HL-60 (cell line): Measurements from ENCODE around the gene VMA21.

ENCODE experiments used
- CTCF ChIP-seq: IDR thresholded peaks from one replicate; pipeline ENCODE4 v1.5.1; 2011; ENCODE audit warnings: low read length, control low read depth, inconsistent platforms; ENCODE audit not compliant: insufficient read depth
- GABPA ChIP-seq: IDR thresholded peaks from 2 replicates; pipeline ENCODE4 v1.6.1; 2012; ENCODE audit warnings: low read depth
- POLR2AphosphoS5 ChIP-seq: IDR thresholded peaks from 2 replicates; pipeline ENCODE4 v1.6.1; 2012; ENCODE audit warnings: low read depth
- SPI1 ChIP-seq: IDR thresholded peaks from 2 replicates; pipeline ENCODE4 v1.6.1; 2012; ENCODE audit warnings: low read depth, mild to moderate bottlenecking, borderline replicate concordance

- TF ChIP-seq CTCF (no peak), SPI1 (no peak), GABPA (no peak), POLR2AphosphoS5 (no peak)
Observed at GRCh38 chrX:151393514-151393913, 3.5 kb upstream of the VMA21 start.
